OCI-LY1 (cell line): ENCODE data around the gene MATK.

Source experiments
- H2AFZ ChIP-seq: fragments of 200-600 bp; sonication (generic), shearing (Covaris generic); 2 replicates; pipeline ENCODE4 v1.6.0; 2014; ENCODE audit warnings: antibody characterized with exemption, mild to moderate bottlenecking, low read length
- H3F3A ChIP-seq: fragments of 200-600 bp; sonication (generic), shearing (Covaris generic); 2 replicates; pipeline ENCODE4 v1.6.0; 2014; ENCODE audit warnings: mild to moderate bottlenecking, antibody characterized with exemption, low read length, moderate library complexity; ENCODE audit not compliant: insufficient read depth
- H3K27ac ChIP-seq: fragments of 200-600 bp; sonication (generic); 2 replicates; pipeline ENCODE4 v1.5.1; 2014; ENCODE audit warnings: low read length, mixed run types, mild to moderate bottlenecking, low read depth; ENCODE audit not compliant: poor library complexity, severe bottlenecking
- H3K27me3 ChIP-seq: fragments of 200-600 bp; sonication (generic); 2 replicates; pipeline ENCODE4 v1.6.0; 2014; ENCODE audit warnings: antibody characterized with exemption, mild to moderate bottlenecking, low read length, moderate library complexity; ENCODE audit not compliant: insufficient read depth
- H3K36me3 ChIP-seq: fragments of 200-600 bp; sonication (generic); 2 replicates; pipeline ENCODE4 v1.6.1; 2014; ENCODE audit warnings: mild to moderate bottlenecking, antibody characterized with exemption, low read length, moderate library complexity, mixed read lengths; ENCODE audit not compliant: insufficient read depth
- H3K4me1 ChIP-seq: fragments of 200-600 bp; sonication (generic); 2 replicates; pipeline ENCODE4 v1.5.1; 2014; ENCODE audit warnings: mild to moderate bottlenecking, low read length, moderate library complexity; ENCODE audit not compliant: insufficient read depth, severe bottlenecking
- H3K4me2 ChIP-seq: fragments of 200-600 bp; sonication (generic), shearing (Covaris generic); 2 replicates; pipeline ENCODE4 v1.6.1; 2014; ENCODE audit warnings: low read length
- H3K4me3 ChIP-seq: fragments of 200-600 bp; sonication (generic); 2 replicates; pipeline ENCODE4 v1.5.1; 2014; ENCODE audit warnings: low read length, low read depth, mild to moderate bottlenecking, mixed read lengths; ENCODE audit not compliant: poor library complexity, severe bottlenecking
- H3K79me2 ChIP-seq: fragments of 200-600 bp; shearing (Covaris generic); 2 replicates; pipeline ENCODE4 v1.6.1; 2016; ENCODE audit warnings: mixed run types, low read length, mixed read lengths; ENCODE audit not compliant: insufficient read depth
- H3K9ac ChIP-seq: fragments of 200-600 bp; sonication (generic), shearing (Covaris generic); 2 replicates; pipeline ENCODE4 v1.6.1; 2014; ENCODE audit warnings: mild to moderate bottlenecking, low read length, mixed read lengths
- H3K9me2 ChIP-seq: fragments of 200-600 bp; sonication (generic), shearing (Covaris generic); 2 replicates; pipeline ENCODE4 v1.6.1; 2014; ENCODE audit warnings: low read depth, mild to moderate bottlenecking, low read length, mixed read lengths
- H3K9me3 ChIP-seq: fragments of 200-600 bp; shearing (Covaris generic); 2 replicates; pipeline ENCODE4 v1.6.1; 2014; ENCODE audit warnings: low read length, mixed read lengths
- H4K20me1 ChIP-seq: fragments of 200-600 bp; sonication (generic), shearing (Covaris generic); 2 replicates; pipeline ENCODE4 v1.6.0; 2016; ENCODE audit warnings: mild to moderate bottlenecking, low read length; ENCODE audit not compliant: insufficient read depth
- CTCF ChIP-seq: fragments of 200-600 bp; sonication (generic), shearing (Covaris generic); IDR thresholded peaks from 2 replicates; pipeline ENCODE4 v1.5.1; 2017; ENCODE audit warnings: mild to moderate bottlenecking, antibody characterized with exemption, low read length, moderate library complexity, mixed read lengths
- EZH2 ChIP-seq: fragments of 200-600 bp; sonication (generic), shearing (Covaris generic); IDR thresholded peaks from 2 replicates; pipeline ENCODE4 v1.8.0; 2017; ENCODE audit warnings: borderline replicate concordance, mixed run types, mild to moderate bottlenecking, antibody characterized with exemption, low read length, moderate library complexity, mixed read lengths

MATK gene

GRCh38 chr19:3753631-3754410 lies 32.4 kb downstream of the MATK start:
- no peak overlapping the region for H3K27ac ChIP-seq
- no peaks in the 10 kb centered on the region for H3K79me2 ChIP-seq
- TF ChIP-seq CTCF (no peak), EZH2 (no peak)
- H3K4me2 ChIP-seq, result no peak overlapping the region
- H3K9me2 ChIP-seq, result no peaks in the 10 kb centered on the region
- H3K9me3 ChIP-seq, result no peaks in the 10 kb centered on the region
- H3K4me1 ChIP-seq, result no peaks in the 10 kb centered on the region
- H3K9ac ChIP-seq, result no peak overlapping the region
- H4K20me1 ChIP-seq, result no peaks in the 10 kb centered on the region
- no peaks in the 10 kb centered on the region for H3F3A ChIP-seq
- peaks cover 22% of the 10 kb centered on the region for H3K36me3 ChIP-seq
- no peaks in the 10 kb centered on the region for H3K27me3 ChIP-seq
- H2AFZ ChIP-seq, result no peak overlapping the region
- H3K4me3 ChIP-seq, result no peak overlapping the region

- no peak for TF ChIP-seq EZH2
- TF ChIP-seq CTCF, result no peak
- Histone ChIP-seq H3K36me3 (peaks cover 19% of the 10 kb centered on the region), H2AFZ (no peak overlapping the region), H3K27ac (no peak overlapping the region), H3K79me2 (no peaks in the 10 kb centered on the region), H4K20me1 (no peaks in the 10 kb centered on the region), H3K9me2 (no peaks in the 10 kb centered on the region), H3K4me2 (no peak overlapping the region), H3F3A (no peaks in the 10 kb centered on the region), H3K4me3 (no peak overlapping the region), H3K9me3 (no peaks in the 10 kb centered on the region), H3K27me3 (no peaks in the 10 kb centered on the region), H3K9ac (no peak overlapping the region), H3K4me1 (no peaks in the 10 kb centered on the region)
These were observed 33.7 kb downstream of the MATK start for GRCh38 chr19:3752492-3752891.

GRCh38 chr19:3751236-3751635 lies 34.9 kb downstream of the MATK start:
- H3F3A ChIP-seq, result no peaks in the 10 kb centered on the region
- H4K20me1 ChIP-seq, result no peaks in the 10 kb centered on the region
- H3K4me3 ChIP-seq, result no peak overlapping the region
- H3K9me2 ChIP-seq, result no peaks in the 10 kb centered on the region
- no peaks in the 10 kb centered on the region; the same call in 1 of the 2 replicates for H3K27me3 ChIP-seq
- H3K9me3 ChIP-seq, result no peaks in the 10 kb centered on the region
- H3K4me1 ChIP-seq, result no peaks in the 10 kb centered on the region
- H3K36me3 ChIP-seq, result peaks cover 13% of the 10 kb centered on the region
- H2AFZ ChIP-seq, result no peak overlapping the region
- TF ChIP-seq CTCF (no peak), EZH2 (no peak)
- no peak overlapping the region for H3K4me2 ChIP-seq
- H3K9ac ChIP-seq, result no peak overlapping the region
- H3K27ac ChIP-seq, result no peak overlapping the region
- H3K79me2 ChIP-seq, result no peaks in the 10 kb centered on the region
